Neural progenitor cell (in vitro differentiated cells): ENCODE data around the gene TRPM3.

Source experiments
- EZH2 ChIP-seq: fragments of 200-600 bp; sonication (generic); IDR thresholded peaks from 2 replicates; pipeline ENCODE4 v1.6.1; 2017; ENCODE audit warnings: antibody characterized with exemption, mild to moderate bottlenecking, moderate library complexity
- EZH2phosphoT487 ChIP-seq: fragments of 200-600 bp; sonication (generic); IDR thresholded peaks from 2 replicates; pipeline ENCODE4 v1.6.1; 2017; ENCODE audit warnings: antibody characterized with exemption
- TF ChIP-seq, protein P1 (sequence below): fragments of 200-600 bp; sonication (generic); IDR thresholded peaks from 2 replicates; pipeline ENCODE4 v1.5.1; 2017; ENCODE audit warnings: antibody characterized with exemption, mild to moderate bottlenecking

DNA sequence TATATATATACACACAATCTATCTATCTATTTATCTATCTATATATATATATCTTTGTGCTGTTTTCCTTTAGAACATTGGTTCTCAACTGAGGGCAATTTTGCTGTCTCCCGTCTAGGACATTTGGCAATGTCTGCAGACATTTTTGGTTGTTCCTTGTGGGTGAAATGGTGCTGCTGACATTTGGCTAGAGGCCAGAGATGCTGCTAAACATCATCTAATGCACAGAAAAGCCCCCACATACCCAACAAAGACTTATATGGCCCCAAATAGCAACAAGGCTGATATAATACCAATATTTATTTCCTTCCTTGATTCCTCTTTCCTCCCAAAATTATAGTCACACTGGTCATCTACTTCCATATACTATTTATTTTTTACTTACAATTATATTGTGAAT is 197.5 kb downstream of the TRPM3 start:
- TF ChIP-seq, protein P1, sequence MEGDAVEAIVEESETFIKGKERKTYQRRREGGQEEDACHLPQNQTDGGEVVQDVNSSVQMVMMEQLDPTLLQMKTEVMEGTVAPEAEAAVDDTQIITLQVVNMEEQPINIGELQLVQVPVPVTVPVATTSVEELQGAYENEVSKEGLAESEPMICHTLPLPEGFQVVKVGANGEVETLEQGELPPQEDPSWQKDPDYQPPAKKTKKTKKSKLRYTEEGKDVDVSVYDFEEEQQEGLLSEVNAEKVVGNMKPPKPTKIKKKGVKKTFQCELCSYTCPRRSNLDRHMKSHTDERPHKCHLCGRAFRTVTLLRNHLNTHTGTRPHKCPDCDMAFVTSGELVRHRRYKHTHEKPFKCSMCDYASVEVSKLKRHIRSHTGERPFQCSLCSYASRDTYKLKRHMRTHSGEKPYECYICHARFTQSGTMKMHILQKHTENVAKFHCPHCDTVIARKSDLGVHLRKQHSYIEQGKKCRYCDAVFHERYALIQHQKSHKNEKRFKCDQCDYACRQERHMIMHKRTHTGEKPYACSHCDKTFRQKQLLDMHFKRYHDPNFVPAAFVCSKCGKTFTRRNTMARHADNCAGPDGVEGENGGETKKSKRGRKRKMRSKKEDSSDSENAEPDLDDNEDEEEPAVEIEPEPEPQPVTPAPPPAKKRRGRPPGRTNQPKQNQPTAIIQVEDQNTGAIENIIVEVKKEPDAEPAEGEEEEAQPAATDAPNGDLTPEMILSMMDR: no peak
- TF ChIP-seq EZH2 (no peak), EZH2phosphoT487 (no peak)
